T-helper 1 cell treated with Interleukin-12 subunit alpha and Interleukin-12 subunit beta and Interleukin-4 antibody, amounts not matched to agents 30 ng/mL and 1 ng/mL, for 36 hours (primary cell): ENCODE data around the gene FHL2. TPM values are rescaled to one million over a fixed set of nuclear protein-coding genes. Genes with fewer than 3 reads are reported as not detected.

Experiments used
- intact Hi-C: fragments of 100-400 bp; cut with micrococcal nuclease; formaldehyde crosslinking; loops from one replicate; pipeline ENCODE4 v1.15.1; 2024
- total RNA-seq: library from RNA; stranded (reverse); gene quantifications from 2 replicates; pipeline ENCODE4 v1.2.3, GENCODE V29; 2022

Gene FHL2
- total RNA-seq, 1 donor from 2014 or later, result 4.8 TPM

- intact Hi-C loops, result no loop called here
These were observed 74.8 kb downstream of the FHL2 start for GRCh38 chr2:105324101-105324500.

GRCh38 chr2:105323111-105323510, 75.7 kb downstream of the FHL2 start:
- intact Hi-C loops, result no loop called here

- intact Hi-C loops, result no loop called here
These were observed 76.8 kb downstream of the FHL2 start for GRCh38 chr2:105321875-105322646.

- intact Hi-C loops, result no loop called here
These were observed 78.1 kb downstream of the FHL2 start for GRCh38 chr2:105320651-105321215.

GRCh38 chr2:105317937-105318336, 80.9 kb downstream of the FHL2 start:
- intact Hi-C loops, result no loop called here

GRCh38 chr2:105315314-105315713, 83.5 kb downstream of the FHL2 start:
- intact Hi-C loops, result no loop called here

GRCh38 chr2:105313877-105314276, 85.0 kb downstream of the FHL2 start:
- intact Hi-C loops, result no loop called here

Other genes starting within 250 kb of the FHL2 start
- not detected in 2 replicates for gene GPR45, start 157.3 kb downstream of the FHL2 start, total RNA-seq
- 21.4 and 22.8 TPM in 2 replicates for gene TGFBRAP1, start 69.3 kb downstream of the FHL2 start, total RNA-seq
- 18.5 and 20.1 TPM in 2 replicates for gene C2orf49, start 61.5 kb downstream of the FHL2 start, total RNA-seq